DOHH2 (cell line): ENCODE results near the gene RYR2.

ENCODE experiments used
- CTCF ChIP-seq: fragments of 200-600 bp; sonication (generic); IDR thresholded peaks from one replicate; pipeline ENCODE4 v1.5.1; 2014; ENCODE audit warnings: antibody characterized with exemption, mild to moderate bottlenecking, low read depth, low read length; ENCODE audit not compliant: poor library complexity, severe bottlenecking
- EZH2phosphoT487 ChIP-seq: fragments of 200-600 bp; sonication (generic); IDR thresholded peaks from 2 replicates; pipeline ENCODE4 v1.6.1; 2017; ENCODE audit warnings: borderline replicate concordance, mild to moderate bottlenecking, antibody characterized with exemption, low read length, moderate library complexity, mixed read lengths

- no peak for TF ChIP-seq CTCF
- no peak for TF ChIP-seq EZH2phosphoT487
These were observed 608.8 kb downstream of the RYR2 start for GRCh38 chr1:237650809-237651208.
